ENCODE data around the gene GALNT2. TPM values are rescaled to one million over a fixed set of nuclear protein-coding genes. Genes with fewer than 3 reads are reported as not detected.

Gene GALNT2
- polyA plus RNA-seq, 2 of the 4 experiments (the other 2 are of a cell fraction), result 66.9 to 114 TPM

- FAIRE-seq (no peak), DNase-seq (ENCODE audit: low read depth in 1 of 2, low spot score in 1 of 2) (no peak), ATAC-seq (no peak)
- CTCF ChIA-PET, result interaction anchor here (1.0 kb wide), 1 partner anchor 27 kb away, joined by 3 read pairs; no protein-coding TSS in a partner anchor
- no peak overlapping the region for H3K4me2 ChIP-seq
- 88% methylated on average over 2 of the region's 2 CpGs for WGBS (ENCODE audit: missing lambda C conversion rate)
- POLR2A ChIA-PET, result interaction anchor here (0.6 kb wide), 1 partner anchor 13 kb away, joined by 6 read pairs; no protein-coding TSS in a partner anchor
- no peaks in the 10 kb centered on the region for H3K4me1 ChIP-seq
- H3K4me3 ChIP-seq, result no peak overlapping the region
- H3K9me3 ChIP-seq, result no peaks in the 10 kb centered on the region
- no peak overlapping the region for H3K27ac ChIP-seq
- TF ChIP-seq CBX2 (IDR thresholded peaks at IDR 0.05; ENCODE audit: borderline replicate concordance, low read depth) (no peak), CEBPB (IDR thresholded peaks at IDR 0.05) (no peak), POLR2AphosphoS2 (conservative IDR thresholded peaks at IDR 0.05; ENCODE audit: low read length) (no peak), EP300 (IDR thresholded peaks at IDR 0.05) (no peak), HEYL (CRISPR knock-in tag; IDR thresholded peaks at IDR 0.05) (no peak), EHMT2 (IDR thresholded peaks at IDR 0.05; ENCODE audit: low read depth) (no peak), BHLHE40 (IDR thresholded peaks at IDR 0.05; ENCODE audit: low read depth, low read length) (no peak), HOXA7 (CRISPR knock-in tag; IDR thresholded peaks at IDR 0.05) (no peak), USF2 (IDR thresholded peaks at IDR 0.05) (no peak), POLR2A (IDR thresholded peaks at IDR 0.05; ENCODE audit: low read length) (no peak), MAX (IDR thresholded peaks at IDR 0.05) (no peak)
These were observed 155.6 kb downstream of the GALNT2 start for GRCh38 chr1:230222678-230223077.

GRCh38 chr1:230224101-230224960 lies 157.3 kb downstream of the GALNT2 start:
- 93% methylated on average over 18 of the region's 18 CpGs for WGBS (ENCODE audit: missing lambda C conversion rate)
- TF ChIP-seq RFX5 (IDR thresholded peaks at IDR 0.05) (no peak), USF2 (IDR thresholded peaks at IDR 0.05) (no peak), FOSB (CRISPR knock-in tag; IDR thresholded peaks at IDR 0.05) (no peak), CBX8 (IDR thresholded peaks at IDR 0.05) (no peak), EHF (CRISPR knock-in tag; IDR thresholded peaks at IDR 0.05) (no peak), RCOR1 (IDR thresholded peaks at IDR 0.05; ENCODE audit: low read depth, low read length) (no peak), HDAC2 (IDR thresholded peaks at IDR 0.05) (no peak), BHLHE40 (IDR thresholded peaks at IDR 0.05; ENCODE audit: low read depth, low read length) (no peak), HOXB13 (CRISPR knock-in tag; IDR thresholded peaks at IDR 0.05; ENCODE audit: low read depth) (no peak), CEBPB (IDR thresholded peaks at IDR 0.05) (no peak), BCL3 (IDR thresholded peaks at IDR 0.05) (no peak), GATA3 (IDR thresholded peaks at IDR 0.05; ENCODE audit: borderline replicate concordance) (no peak), RAD21 (conservative IDR thresholded peaks at IDR 0.05 in 1 of 2, IDR thresholded peaks at IDR 0.05 in 1 of 2) (no peak), RARB (CRISPR knock-in tag; IDR thresholded peaks at IDR 0.05) (no peak), MAZ (IDR thresholded peaks at IDR 0.05; ENCODE audit: borderline replicate concordance, low read depth, low read length) (no peak), ZFP36 (IDR thresholded peaks at IDR 0.05; ENCODE audit: borderline replicate concordance, partially characterized antibody) (no peak), NFE2L2 (conservative IDR thresholded peaks at IDR 0.05; ENCODE audit: low read length) (no peak), RNF2 (IDR thresholded peaks at IDR 0.05; ENCODE audit: borderline replicate concordance, low read depth) (no peak)
- TF ChIP-seq, protein P1, sequence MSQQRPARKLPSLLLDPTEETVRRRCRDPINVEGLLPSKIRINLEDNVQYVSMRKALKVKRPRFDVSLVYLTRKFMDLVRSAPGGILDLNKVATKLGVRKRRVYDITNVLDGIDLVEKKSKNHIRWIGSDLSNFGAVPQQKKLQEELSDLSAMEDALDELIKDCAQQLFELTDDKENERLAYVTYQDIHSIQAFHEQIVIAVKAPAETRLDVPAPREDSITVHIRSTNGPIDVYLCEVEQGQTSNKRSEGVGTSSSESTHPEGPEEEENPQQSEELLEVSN (IDR thresholded peaks at IDR 0.05; ENCODE audit: borderline replicate concordance, low read depth), result no peak
- TF ChIP-seq, protein P2, sequence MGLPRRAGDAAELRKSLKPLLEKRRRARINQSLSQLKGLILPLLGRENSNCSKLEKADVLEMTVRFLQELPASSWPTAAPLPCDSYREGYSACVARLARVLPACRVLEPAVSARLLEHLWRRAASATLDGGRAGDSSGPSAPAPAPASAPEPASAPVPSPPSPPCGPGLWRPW (IDR thresholded peaks at IDR 0.05), result no peak
- Histone ChIP-seq H3K9me3 (no peaks in the 10 kb centered on the region), H3K4me2 (no peak overlapping the region), H3K27ac (no peak overlapping the region), H3K4me1 (no peaks in the 10 kb centered on the region), H3K4me3 (no peak overlapping the region)
- DNase-seq (ENCODE audit: low read depth in 1 of 2, low spot score in 1 of 2), result no peak
- POLR2A ChIA-PET, result no interaction called here
- no peak for FAIRE-seq
- no peak for ATAC-seq
- CTCF ChIA-PET, result interaction anchor here (0.5 to 1.5 kb wide), 3 partner anchors 13 to 1560 kb away, joined by 3 to 5 read pairs (median 3); no protein-coding TSS in a partner anchor

Measured in A549 (cell line).